Measurements from ENCODE around the gene TFDP2. TPM values are rescaled to one million over a fixed set of nuclear protein-coding genes. Genes with fewer than 3 reads are reported as not detected.

The TFDP2 gene, protein sequence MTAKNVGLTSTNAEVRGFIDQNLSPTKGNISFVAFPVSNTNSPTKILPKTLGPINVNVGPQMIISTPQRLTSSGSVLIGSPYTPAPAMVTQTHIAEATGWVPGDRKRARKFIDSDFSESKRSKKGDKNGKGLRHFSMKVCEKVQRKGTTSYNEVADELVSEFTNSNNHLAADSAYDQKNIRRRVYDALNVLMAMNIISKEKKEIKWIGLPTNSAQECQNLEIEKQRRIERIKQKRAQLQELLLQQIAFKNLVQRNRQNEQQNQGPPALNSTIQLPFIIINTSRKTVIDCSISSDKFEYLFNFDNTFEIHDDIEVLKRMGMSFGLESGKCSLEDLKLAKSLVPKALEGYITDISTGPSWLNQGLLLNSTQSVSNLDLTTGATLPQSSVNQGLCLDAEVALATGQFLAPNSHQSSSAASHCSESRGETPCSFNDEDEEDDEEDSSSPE
- 48.2 and 57.6 TPM in 2 replicates for total RNA-seq (2021)
- Bru-seq, nascent RNA: percentile 72 among the genes with signal in this experiment
- percentile 65 among the genes with signal in this experiment for BruChase-seq, experiment 1, labeled RNA remaining after a 2-hour chase
- BruChase-seq, experiment 2, labeled RNA remaining after a 6-hour chase: percentile 65 among the genes with signal in this experiment
- long read RNA-seq, full-length matches to known transcripts: 15 of 53 reads
- long read RNA-seq, partial matches to known transcripts: 4 of 53 reads
- long read RNA-seq, other reads (novel, unspliced or antisense): 34 of 53 reads

DNA sequence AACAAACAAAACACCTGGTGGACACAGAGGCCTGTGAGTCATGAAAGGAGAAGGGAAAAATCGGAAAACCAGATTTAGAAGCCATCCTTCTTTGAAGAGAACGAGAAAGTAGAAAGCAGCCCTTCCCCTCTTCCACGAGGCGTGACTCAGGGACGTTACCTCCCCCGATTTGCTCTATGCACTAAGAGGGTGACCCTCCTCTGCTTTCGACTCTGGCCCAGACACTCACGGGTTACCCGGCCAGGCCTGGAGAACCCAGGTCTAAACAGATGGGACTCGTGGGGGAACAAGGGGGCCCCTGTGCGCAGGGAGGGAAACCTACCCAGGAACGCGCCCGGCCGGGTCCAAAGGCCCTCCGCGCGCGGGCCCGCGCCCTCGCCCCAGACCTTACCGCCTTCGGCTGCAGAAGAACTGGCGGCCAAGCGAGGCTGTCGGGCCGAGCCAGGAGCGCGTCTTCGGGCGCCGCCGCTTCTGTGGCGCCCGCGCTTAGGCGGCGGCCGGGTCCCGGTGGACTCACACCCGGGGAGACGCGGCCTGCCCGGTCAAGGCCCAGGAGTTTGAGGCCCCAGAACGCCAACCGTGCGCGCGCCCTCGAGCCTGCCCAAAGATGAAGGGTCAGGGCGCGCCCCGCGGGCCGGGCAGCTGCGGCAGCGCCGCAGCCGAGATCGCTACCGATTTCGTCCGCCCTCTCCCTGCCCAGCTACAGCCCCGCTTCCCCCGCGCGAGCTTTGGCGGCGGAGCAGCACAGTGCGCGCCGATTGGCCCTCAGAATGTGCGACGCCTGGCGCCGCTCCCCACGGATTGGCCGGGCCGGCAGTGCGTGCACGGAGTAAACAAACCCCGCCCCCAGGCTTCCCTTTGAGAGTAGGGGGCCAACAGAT, at the start of gene TFDP2:
TSS of gene TFDP2 (minus strand) at position 753 of the 881 bp plus-strand sequence. CDS start 47,795 bp downstream, outside the sequence.
- TF ChIP-seq EZH2 (IDR thresholded peaks at IDR 0.05; ENCODE audit: low read depth): no peak
- TF ChIP-seq, protein P1, sequence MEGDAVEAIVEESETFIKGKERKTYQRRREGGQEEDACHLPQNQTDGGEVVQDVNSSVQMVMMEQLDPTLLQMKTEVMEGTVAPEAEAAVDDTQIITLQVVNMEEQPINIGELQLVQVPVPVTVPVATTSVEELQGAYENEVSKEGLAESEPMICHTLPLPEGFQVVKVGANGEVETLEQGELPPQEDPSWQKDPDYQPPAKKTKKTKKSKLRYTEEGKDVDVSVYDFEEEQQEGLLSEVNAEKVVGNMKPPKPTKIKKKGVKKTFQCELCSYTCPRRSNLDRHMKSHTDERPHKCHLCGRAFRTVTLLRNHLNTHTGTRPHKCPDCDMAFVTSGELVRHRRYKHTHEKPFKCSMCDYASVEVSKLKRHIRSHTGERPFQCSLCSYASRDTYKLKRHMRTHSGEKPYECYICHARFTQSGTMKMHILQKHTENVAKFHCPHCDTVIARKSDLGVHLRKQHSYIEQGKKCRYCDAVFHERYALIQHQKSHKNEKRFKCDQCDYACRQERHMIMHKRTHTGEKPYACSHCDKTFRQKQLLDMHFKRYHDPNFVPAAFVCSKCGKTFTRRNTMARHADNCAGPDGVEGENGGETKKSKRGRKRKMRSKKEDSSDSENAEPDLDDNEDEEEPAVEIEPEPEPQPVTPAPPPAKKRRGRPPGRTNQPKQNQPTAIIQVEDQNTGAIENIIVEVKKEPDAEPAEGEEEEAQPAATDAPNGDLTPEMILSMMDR (conservative IDR thresholded peaks at IDR 0.05): no peak
- H3K36me3 ChIP-seq (ENCODE audit: low read depth): no peaks in the 10 kb centered on the region
- H4K20me1 ChIP-seq (ENCODE audit: insufficient read depth): 0 out of 2 replicates have a peak, but pooled peaks cover 5% of the 10 kb centered on the region
- peak; percentile 59 to 88 for DNase-seq
- peaks cover 3% of the 10 kb centered on the region; the same call in 1 of the 2 replicates for H3F3A ChIP-seq (ENCODE audit: insufficient read depth, low read depth)
- H3K4me2 ChIP-seq: peak within 1 kb of the TSS; percentile 92
- H2AFZ ChIP-seq: peak within 1 kb of the TSS; percentile 96
- H3K79me2 ChIP-seq (ENCODE audit: low read depth): 0 out of 2 replicates have a peak, but pooled peaks cover 4% of the 10 kb centered on the region
- BruUV-seq (replicated peaks): no TSS peak
- no peaks in the 10 kb centered on the region for H3K9me3 ChIP-seq (ENCODE audit: insufficient read depth, low read depth)
- peak within 1 kb of the TSS; percentile 91 for H3K4me3 ChIP-seq
- POLR2A ChIA-PET (ENCODE audit: unreplicated experiment): interaction anchor here (0.5 to 0.6 kb wide), 2 partner anchors 13 to 349 kb away, joined by 3 to 8 read pairs; no protein-coding TSS in a partner anchor
- no peaks in the 10 kb centered on the region for H3K27me3 ChIP-seq (ENCODE audit: insufficient read depth, low read depth)
- intact Hi-C loops (cut with micrococcal nuclease; ENCODE audit: unreplicated experiment): no loop called here
- H3K4me1 ChIP-seq (replicated peaks; ENCODE audit: insufficient read depth): peaks cover 11% of the 10 kb centered on the region
- no peaks in the 10 kb centered on the region for H3K9me2 ChIP-seq (ENCODE audit: insufficient read depth)
- CTCF ChIA-PET: no interaction called here
- H3K27ac ChIP-seq: peak within 1 kb of the TSS; percentile 16; the same call in 1 of the 2 replicates

DNA sequence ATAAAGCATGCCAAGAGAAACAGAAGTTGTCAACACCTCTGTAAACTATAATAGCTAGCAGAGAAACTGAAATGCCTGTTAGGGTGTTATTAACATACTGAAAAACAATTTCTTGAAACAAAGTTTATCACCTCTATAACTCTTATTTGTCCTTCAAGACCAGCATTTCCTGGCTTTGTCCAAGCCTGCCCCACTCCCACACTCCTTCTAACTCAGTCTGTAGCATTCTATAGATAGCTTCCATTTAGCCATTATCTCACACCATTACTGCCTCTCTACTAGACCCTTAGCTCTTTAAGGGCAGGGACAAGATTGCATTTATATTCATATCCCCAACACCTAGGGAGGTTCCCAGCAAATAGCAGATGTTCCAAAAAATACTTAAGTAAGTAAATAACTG, 39.5 kb upstream of the TFDP2 start:
- Histone ChIP-seq H3K36me3 (ENCODE audit: low read depth) (no peaks in the 10 kb centered on the region), H3K4me3 (no peak overlapping the region), H3K27ac (no peak overlapping the region), H3K27me3 (ENCODE audit: insufficient read depth, low read depth) (no peaks in the 10 kb centered on the region), H3K4me2 (no peak overlapping the region), H4K20me1 (ENCODE audit: insufficient read depth) (no peaks in the 10 kb centered on the region), H3K9me3 (ENCODE audit: insufficient read depth, low read depth) (no peaks in the 10 kb centered on the region), H3K79me2 (ENCODE audit: low read depth) (no peaks in the 10 kb centered on the region), H3K9me2 (ENCODE audit: insufficient read depth) (no peaks in the 10 kb centered on the region), H3F3A (ENCODE audit: insufficient read depth, low read depth) (no peaks in the 10 kb centered on the region; the same call in 1 of the 2 replicates), H2AFZ (no peak overlapping the region), H3K4me1 (replicated peaks; ENCODE audit: insufficient read depth) (no peaks in the 10 kb centered on the region)
- no peak for DNase-seq
- CTCF ChIA-PET: no interaction called here
- no TSS peak for BruUV-seq (replicated peaks)
- POLR2A ChIA-PET (ENCODE audit: unreplicated experiment): no interaction called here
- TF ChIP-seq, protein P1 (conservative IDR thresholded peaks at IDR 0.05): no peak
- no peak for TF ChIP-seq EZH2 (IDR thresholded peaks at IDR 0.05; ENCODE audit: low read depth)
- intact Hi-C loops (cut with micrococcal nuclease; ENCODE audit: unreplicated experiment): no loop called here
